ENCODE data around the gene SH3TC1. TPM values are rescaled to one million over a fixed set of nuclear protein-coding genes. Genes with fewer than 3 reads are reported as not detected.

SH3TC1 gene
- total RNA-seq, 1 experiment from 2014 or later, result 22.6 TPM

GRCh38 chr4:8228319-8229250, 29.5 kb downstream of the SH3TC1 start:
- no peak for DNase-seq (ENCODE audit: low spot score)

DNA sequence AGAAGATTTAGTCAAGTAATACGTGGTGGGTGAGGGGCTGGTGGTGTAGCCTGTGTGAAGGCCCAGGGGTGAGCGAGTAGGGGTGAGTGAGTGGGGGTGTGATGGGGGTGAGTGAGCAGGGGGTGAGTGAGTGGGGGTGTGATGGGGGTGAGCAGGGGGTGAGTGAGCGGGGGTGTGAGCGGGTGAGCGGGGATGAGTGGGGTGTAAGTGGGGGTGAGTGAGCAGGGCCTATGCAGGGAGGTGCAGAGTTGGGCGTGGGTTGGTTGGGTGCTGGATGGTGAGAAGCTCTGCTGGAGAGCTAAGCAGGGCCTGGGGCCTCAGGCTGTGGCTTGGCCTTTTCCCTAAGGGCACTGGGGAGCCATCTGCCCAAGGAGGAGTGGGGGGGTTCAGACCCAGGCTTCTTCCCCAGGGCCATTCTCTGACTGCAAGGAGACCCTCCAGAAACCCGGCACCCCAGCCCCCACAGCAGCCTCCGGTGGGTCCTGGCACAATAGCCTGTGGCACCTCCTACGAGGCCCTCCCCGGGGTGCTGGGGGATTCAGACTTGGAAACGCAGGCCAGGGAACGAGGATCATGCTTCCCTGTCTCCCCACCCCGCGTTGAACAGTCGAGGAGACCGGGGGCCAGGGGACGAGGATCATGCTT, 30.4 kb downstream of the SH3TC1 start:
- DNase-seq (ENCODE audit: low spot score), result no peak

- DNase-seq (ENCODE audit: low spot score), result no peak
These were observed 30.9 kb downstream of the SH3TC1 start for GRCh38 chr4:8230033-8230432.

GRCh38 chr4:8230891-8231290, 31.8 kb downstream of the SH3TC1 start:
- DNase-seq (ENCODE audit: low spot score), result no peak

DNA sequence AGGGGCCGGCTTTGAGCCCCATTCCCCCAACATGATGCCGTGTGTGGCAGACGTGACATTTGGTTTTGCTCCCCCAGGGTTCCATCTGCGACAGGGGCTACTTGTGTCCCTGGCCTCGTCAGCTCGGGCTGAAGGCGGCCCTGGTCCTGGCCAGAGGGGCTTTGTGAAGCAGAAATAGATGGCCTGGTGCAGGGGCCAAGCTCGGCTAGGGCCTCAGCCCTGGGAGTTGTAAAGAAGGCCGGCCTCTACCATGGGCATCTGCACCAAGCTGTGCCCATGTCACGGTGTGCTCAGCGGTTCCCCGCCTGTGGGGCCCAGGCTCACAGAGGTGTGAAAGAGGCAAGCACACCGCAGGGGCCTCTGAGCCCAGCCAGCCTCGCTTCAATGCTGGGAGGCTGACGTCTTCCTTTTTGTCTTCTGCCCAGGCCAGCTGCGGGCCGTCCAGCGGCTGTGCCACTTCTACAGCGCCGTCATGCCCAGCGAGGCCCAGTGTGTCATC, 32.5 kb downstream of the SH3TC1 start:
- DNase-seq (ENCODE audit: low spot score), result no peak

DNA sequence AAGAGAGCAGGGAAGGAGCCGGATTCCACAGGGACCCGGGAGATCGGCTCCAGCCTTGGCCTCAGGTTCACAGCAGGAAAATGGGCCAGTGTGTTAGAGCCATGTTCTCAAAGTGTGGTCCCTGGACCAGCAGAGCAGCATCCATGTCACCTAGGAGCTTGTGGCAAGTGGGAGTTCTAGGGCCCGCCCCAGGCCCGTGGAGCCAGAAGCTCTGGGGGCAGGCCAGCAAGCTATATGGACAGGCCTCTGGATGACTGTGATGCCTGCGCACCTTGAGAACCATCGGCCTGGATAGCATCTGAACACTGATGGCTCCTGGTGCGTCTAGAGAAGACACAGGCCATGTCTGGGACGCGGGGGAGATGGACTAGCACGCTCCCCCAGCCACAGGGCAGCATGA, 33.7 kb downstream of the SH3TC1 start:
- DNase-seq (ENCODE audit: low spot score), result no peak

GRCh38 chr4:8233672-8234484, 34.8 kb downstream of the SH3TC1 start:
- DNase-seq (ENCODE audit: low spot score), result no peak

GRCh38 chr4:8234715-8235114, 35.6 kb downstream of the SH3TC1 start:
- DNase-seq (ENCODE audit: low spot score), result no peak

GRCh38 chr4:8235224-8235623, 36.1 kb downstream of the SH3TC1 start:
- DNase-seq (ENCODE audit: low spot score), result no peak

GRCh38 chr4:8235686-8236085, 36.6 kb downstream of the SH3TC1 start:
- DNase-seq (ENCODE audit: low spot score), result no peak

GRCh38 chr4:8236106-8236919, 37.2 kb downstream of the SH3TC1 start:
- DNase-seq (ENCODE audit: low spot score), result no peak

DNA sequence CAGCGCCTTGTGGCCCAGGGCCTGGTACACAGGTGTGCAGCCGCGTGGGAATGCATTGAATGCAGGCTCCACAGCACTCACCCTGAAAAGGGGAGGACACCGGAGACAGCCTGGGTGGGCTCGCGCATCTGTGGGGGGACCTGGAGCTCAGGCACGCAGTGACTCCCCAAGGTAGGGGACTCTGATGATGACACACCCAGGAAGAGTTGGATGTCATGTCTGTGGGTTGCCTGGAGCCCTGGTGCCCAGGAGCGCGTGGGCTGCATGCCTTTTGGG, 37.8 kb downstream of the SH3TC1 start:
- no peak for DNase-seq (ENCODE audit: low spot score)

DNA sequence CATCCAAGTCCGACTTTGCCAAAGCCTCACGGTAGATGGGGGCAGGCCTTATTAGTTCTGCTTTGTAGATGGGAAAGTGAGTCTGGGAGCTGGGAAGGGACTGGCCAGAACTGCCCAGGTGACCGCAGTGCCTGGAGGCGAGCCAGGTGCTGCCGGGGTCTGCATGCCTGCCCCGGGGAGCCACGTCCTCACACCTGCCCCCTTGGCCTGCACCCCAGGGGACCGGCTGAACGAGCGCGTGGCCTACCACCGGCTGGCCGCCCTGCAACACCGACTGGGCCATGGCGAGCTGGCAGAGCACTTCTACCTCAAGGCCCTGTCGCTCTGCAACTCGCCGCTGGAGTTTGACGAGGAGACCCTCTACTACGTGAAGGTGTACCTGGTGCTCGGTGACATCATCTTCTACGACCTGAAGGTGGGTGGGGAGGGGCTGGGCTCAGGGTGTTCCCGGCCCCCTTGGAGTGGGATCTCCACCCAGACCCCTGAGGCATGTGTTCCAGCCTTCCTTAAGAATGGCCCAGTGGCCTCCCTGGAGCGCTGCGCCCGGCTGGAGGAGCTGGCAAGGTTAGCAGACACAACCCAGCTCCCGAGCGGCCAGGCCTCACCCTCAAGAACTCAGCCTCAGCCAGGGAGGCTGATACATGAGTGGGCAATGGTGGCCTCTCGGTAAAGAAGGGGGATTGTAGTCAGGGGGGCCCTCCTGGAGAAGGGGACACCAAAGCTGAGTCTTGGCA, 38.3 kb downstream of the SH3TC1 start:
- no peak for DNase-seq (ENCODE audit: low spot score)

DNA sequence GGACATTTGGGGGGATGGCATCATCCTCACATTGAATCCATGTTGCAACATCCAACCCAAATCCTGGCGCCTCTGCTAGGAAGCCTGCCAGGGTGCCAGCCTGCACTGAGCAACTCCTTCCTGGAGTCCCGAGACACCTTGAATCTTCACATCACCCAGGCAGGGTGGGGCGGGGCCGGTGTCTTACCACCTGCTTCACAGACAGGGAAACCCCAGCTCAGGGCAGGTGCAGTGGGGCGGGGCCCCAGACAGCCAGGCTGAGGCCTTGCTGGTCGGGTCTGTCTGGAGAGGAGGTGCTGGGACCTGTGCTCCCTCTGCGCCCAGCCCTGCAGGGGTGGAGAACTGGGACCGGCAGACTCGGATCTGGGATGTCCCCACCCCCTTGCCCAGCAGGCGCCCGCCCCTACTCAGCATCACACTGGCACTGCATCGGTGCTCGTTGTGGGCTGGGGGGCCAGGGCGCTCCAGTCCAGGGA, 39.0 kb downstream of the SH3TC1 start:
- peak; percentile 36 for DNase-seq (ENCODE audit: low spot score)

- DNase-seq (ENCODE audit: low spot score), result peak; percentile 38
These were observed 39.5 kb downstream of the SH3TC1 start for GRCh38 chr4:8238515-8239053.

DNA sequence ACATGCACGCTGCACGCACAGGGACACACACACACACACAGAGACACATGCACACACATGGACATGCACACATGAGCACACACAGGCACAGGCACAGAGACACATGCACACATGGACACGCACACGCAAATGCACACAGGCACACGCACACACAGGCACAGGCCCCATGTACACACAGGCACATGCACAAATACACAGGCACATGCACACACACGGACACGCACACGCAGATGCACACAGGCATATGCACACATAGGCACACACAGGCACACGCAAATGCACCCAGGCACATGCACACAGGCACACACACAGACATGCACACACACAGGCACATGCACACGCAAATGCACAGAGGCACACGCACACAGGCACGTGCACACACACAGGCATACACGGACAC, 40.1 kb downstream of the SH3TC1 start:
- no peak for DNase-seq (ENCODE audit: low spot score)

GRCh38 chr4:8239661-8240060, 40.6 kb downstream of the SH3TC1 start:
- no peak for DNase-seq (ENCODE audit: low spot score)

- no peak for DNase-seq (ENCODE audit: low spot score)
These were observed 41.3 kb downstream of the SH3TC1 start for GRCh38 chr4:8240211-8241041.

DNA sequence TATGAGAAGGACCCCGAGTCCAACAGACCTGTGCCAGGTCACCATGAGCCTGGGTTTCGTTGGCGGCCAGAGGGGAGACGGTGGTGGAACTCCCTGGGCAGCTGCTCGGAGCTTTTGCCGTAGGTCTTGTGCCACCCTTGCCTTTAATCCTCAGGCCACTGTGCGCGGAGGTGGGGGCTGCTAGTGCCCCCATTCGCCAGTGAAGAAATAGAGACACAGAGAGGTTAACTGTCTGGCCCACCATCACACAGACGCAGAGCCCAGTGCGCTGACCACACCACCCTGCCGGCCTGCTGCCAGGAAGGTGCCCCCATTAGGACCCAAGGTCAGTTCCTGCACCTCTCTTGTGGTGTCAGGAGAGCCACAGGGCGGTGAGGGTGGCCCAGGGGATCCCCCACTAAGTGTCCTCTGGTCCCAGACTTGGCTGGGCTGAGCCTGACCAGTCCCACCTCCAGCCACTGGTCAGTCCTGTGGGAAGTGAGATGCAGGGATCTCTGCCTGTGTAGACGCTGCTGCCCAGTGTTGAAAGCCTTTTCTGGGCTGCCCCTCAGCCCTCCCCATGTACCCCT, 42.2 kb downstream of the SH3TC1 start:
- no peak for DNase-seq (ENCODE audit: low spot score)
